Measurements from ENCODE around the gene PLEKHM1. TPM values are rescaled to one million over a fixed set of nuclear protein-coding genes. Genes with fewer than 3 reads are reported as not detected.

The PLEKHM1 gene
- total and polyA plus RNA-seq, 2 of the 13 experiments (the other 11 are each of a cell fraction or from before 2014, with no cell fraction given): 7.6 to 13.5 TPM

GRCh38 chr17:45391918-45392317 is 98.6 kb downstream of the PLEKHM1 start:
- TF ChIP-seq ZNF781 (CRISPR knock-in tag; IDR thresholded peaks at IDR 0.05; ENCODE audit: borderline replicate concordance, not compliant biosample characterization) (no peak), ZNF446 (CRISPR knock-in tag; IDR thresholded peaks at IDR 0.05) (no peak), ZNF512B (CRISPR knock-in tag; IDR thresholded peaks at IDR 0.05; ENCODE audit: borderline replicate concordance) (no peak), FOSL2 (CRISPR knock-in tag; IDR thresholded peaks at IDR 0.05) (0 out of 2 replicates have a peak, but pooled peaks have one; percentile 6), ZNF770 (CRISPR knock-in tag; IDR thresholded peaks at IDR 0.05) (peak; percentile 82)
- POLR2A ChIA-PET: interaction anchor here (1.5 kb wide), 1 partner anchor 15 kb away, joined by 4 read pairs; no protein-coding TSS in a partner anchor
- DNase-seq (ENCODE audit: low spot score): no peak

More at GRCh38 chr17:45391918-45392317, 98.6 kb downstream of the PLEKHM1 start:
- intact Hi-C loops (cut with micrococcal nuclease; ENCODE audit: unreplicated experiment) (no loop called here), in situ Hi-C loops (cut with HindIII; ENCODE audit: extremely low pct_ligation_motif_present, low pct_unique_long_range_greater_than_20kb) (no loop called here)
- Histone ChIP-seq H3K9ac (ENCODE audit: insufficient read depth, low read depth, low read length) (no peak overlapping the region), H3K4me1 (ENCODE audit: insufficient read depth, low read length) (peaks cover 7% of the 10 kb centered on the region; the same call in 1 of the 2 replicates), H4K20me1 (ENCODE audit: insufficient read depth, low read length) (no peaks in the 10 kb centered on the region), H3K4me3 (replicated peaks in 1 of 3; ENCODE audit: insufficient read depth in 1 of 3, low read depth in 2 of 3, low read length in 3 of 3) (no peak overlapping the region), H3K27ac (ENCODE audit: extremely low read length, insufficient read depth, low read length) (no peak overlapping the region), H2AFZ (ENCODE audit: low read length) (no peak overlapping the region), H3K4me2 (ENCODE audit: low read depth, low read length) (no peak overlapping the region), H3K79me2 (ENCODE audit: insufficient read depth, low read length) (no peaks in the 10 kb centered on the region), H3K36me3 (replicated peaks in 1 of 2; ENCODE audit: control insufficient read depth in 1 of 2, insufficient read depth in 2 of 2, low read length in 2 of 2) (peaks cover 0 to 1% of the 10 kb centered on the region in 2 experiments; a peak in 1 of 5 replicates), H3K27me3 (ENCODE audit: control insufficient read depth in 1 of 2, insufficient read depth in 2 of 2, low read length in 2 of 2) (peaks cover 0 to 25% of the 10 kb centered on the region in 2 experiments; a peak in 3 of 5 replicates), H3K9me3 (ENCODE audit: low read length) (no peaks in the 10 kb centered on the region)
- 93% methylated on average over 2 of the region's 2 CpGs for WGBS (ENCODE audit: low lambda C conversion rate)
- ATAC-seq (no peak), FAIRE-seq (no peak)
- no TSS peak for BruUV-seq (replicated peaks)
- CTCF ChIA-PET (ENCODE audit: low intra/inter-chr PET ratio, low total read pairs): no interaction called here
